Fibroblast of mammary gland (primary cell): ENCODE measurements around the gene MUC12.
"Not testable (repeated sequence)": the region's sequence is repeated elsewhere in the genome, so short reads cannot be mapped to it uniquely, and the experiment has no call there.

Experiments used
- DNase-seq: peaks from one replicate; pipeline ENCODE4 v3.0.0-alpha.2; 2010; ENCODE audit warnings: low read depth
- H3K4me3 ChIP-seq: 2 replicates; pipeline ENCODE4 v1.5.1; 2011; ENCODE audit warnings: low read depth, mild to moderate bottlenecking, low read length, moderate library complexity; ENCODE audit not compliant: control insufficient read depth
- TF ChIP-seq, protein P1 (sequence below): conservative IDR thresholded peaks from 2 replicates; pipeline ENCODE4 v1.5.1; 2011; ENCODE audit warnings: low read depth, low read length, inconsistent platforms; ENCODE audit not compliant: control insufficient read depth, insufficient read depth

MUC12 gene

DNA sequence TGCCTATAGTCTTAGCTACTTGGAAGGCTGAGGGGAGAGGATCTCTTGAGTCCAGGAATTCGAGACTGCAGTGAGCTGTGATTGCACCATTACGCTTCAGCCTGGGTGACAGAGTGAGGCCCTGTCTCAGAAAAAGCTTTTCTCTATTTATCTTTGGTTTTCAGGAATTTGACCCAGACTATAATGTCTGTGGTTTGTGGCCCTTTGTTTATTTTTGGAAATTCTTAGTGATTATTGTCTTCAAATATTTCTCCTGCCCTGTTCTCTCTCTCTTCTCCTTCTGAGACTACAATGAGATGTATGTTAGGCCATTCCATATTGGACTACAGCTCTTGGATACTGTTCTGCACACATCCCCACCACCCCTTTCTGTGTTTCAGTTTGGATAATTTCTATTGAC, 4.7 kb downstream of the MUC12 start:
- no peak for DNase-seq
- TF ChIP-seq, protein P1, sequence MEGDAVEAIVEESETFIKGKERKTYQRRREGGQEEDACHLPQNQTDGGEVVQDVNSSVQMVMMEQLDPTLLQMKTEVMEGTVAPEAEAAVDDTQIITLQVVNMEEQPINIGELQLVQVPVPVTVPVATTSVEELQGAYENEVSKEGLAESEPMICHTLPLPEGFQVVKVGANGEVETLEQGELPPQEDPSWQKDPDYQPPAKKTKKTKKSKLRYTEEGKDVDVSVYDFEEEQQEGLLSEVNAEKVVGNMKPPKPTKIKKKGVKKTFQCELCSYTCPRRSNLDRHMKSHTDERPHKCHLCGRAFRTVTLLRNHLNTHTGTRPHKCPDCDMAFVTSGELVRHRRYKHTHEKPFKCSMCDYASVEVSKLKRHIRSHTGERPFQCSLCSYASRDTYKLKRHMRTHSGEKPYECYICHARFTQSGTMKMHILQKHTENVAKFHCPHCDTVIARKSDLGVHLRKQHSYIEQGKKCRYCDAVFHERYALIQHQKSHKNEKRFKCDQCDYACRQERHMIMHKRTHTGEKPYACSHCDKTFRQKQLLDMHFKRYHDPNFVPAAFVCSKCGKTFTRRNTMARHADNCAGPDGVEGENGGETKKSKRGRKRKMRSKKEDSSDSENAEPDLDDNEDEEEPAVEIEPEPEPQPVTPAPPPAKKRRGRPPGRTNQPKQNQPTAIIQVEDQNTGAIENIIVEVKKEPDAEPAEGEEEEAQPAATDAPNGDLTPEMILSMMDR: no peak
- H3K4me3 ChIP-seq: no peak overlapping the region

DNA sequence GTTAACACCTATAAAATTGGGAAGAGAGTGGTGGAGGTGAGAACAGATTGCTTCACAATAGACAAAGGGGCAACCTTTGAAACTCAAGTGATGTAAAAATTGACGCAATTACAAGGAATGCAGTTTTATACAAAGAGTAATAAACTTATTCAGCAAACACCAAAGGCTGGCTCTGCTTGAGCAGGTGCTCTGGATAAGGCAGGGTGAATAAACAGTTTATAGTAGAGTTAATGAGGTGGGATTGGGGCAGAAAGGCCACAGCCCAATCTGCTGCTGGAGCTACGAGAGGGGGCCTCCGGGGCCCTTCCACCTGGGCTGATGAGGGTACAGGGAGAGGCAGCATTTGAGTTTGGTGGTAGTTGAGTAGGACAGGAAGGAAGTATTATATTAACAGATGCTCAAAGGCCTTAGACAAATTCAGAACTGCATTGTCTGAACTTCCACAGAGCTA, 6.0 kb downstream of the MUC12 start:
- H3K4me3 ChIP-seq: no peak overlapping the region
- TF ChIP-seq, protein P1: no peak
- DNase-seq: no peak

GRCh38 chr7:100978300-100978699, 8.9 kb downstream of the MUC12 start:
- TF ChIP-seq, protein P1: no peak
- H3K4me3 ChIP-seq: no peak overlapping the region
- no peak for DNase-seq

GRCh38 chr7:100983451-100984187, 14.3 kb downstream of the MUC12 start:
- DNase-seq: peak; percentile 40
- H3K4me3 ChIP-seq: no peak overlapping the region
- TF ChIP-seq, protein P1: no peak

GRCh38 chr7:100984241-100984918, 15.0 kb downstream of the MUC12 start:
- not testable (repeated sequence) for H3K4me3 ChIP-seq, DNase-seq

DNA sequence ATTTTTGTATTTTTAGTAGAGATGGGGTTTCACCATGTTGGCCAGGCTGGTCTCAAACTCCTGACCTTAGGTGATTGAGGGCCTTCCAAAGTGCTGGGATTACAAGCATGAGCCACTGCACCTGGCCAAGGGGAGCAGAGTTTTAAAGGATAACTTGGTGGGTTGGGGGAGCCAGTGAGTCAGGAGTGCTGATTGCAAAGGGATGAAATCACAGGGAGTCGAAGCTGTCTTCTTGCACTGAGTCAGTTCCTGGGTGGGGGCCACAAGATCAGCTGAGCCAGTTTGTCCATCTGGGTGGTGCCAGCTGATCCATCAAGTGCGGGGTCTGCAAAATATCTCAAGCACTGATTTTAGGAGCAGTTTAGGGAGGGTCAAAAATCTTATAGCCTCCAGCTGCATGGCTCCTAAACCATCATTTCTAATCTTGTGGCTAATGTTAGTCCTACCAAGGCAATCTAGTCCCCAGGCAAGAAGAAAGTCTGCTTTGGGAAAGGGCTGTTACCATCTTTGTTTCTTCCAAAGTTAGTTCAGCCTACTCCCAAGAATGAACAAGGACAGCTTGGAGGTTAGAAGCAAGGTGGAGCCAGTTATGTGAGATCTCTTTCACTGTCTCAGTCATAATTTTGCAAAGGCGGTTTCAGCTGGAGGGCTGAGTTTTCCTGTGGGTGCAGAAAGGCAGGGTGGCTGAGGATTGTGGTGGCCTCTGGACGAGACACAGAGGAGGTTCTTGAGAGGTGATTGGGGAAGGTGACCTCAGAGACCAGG, 15.8 kb downstream of the MUC12 start:
- not testable (repeated sequence) for DNase-seq, H3K4me3 ChIP-seq

DNA sequence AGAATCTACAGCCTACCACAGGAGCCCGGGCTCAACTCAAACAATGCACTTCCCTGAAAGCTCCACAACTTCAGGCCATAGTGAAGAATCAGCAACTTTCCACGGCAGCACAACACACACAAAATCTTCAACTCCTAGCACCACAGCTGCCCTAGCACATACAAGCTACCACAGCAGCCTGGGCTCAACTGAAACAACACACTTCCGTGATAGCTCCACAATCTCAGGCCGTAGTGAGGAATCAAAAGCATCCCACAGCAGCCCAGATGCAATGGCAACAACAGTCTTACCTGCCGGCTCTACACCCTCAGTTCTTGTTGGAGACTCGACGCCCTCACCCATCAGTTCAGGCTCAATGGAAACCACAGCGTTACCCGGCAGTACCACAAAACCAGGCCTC, 22.3 kb downstream of the MUC12 start:
- DNase-seq: no peak
- TF ChIP-seq, protein P1: no peak
- no peak overlapping the region for H3K4me3 ChIP-seq

- not testable (repeated sequence) for H3K4me3 ChIP-seq, DNase-seq
Observed at GRCh38 chr7:100992280-100992679, 22.9 kb downstream of the MUC12 start.

GRCh38 chr7:100994671-100995070, 25.3 kb downstream of the MUC12 start:
- H3K4me3 ChIP-seq, DNase-seq: not testable (repeated sequence)

DNA sequence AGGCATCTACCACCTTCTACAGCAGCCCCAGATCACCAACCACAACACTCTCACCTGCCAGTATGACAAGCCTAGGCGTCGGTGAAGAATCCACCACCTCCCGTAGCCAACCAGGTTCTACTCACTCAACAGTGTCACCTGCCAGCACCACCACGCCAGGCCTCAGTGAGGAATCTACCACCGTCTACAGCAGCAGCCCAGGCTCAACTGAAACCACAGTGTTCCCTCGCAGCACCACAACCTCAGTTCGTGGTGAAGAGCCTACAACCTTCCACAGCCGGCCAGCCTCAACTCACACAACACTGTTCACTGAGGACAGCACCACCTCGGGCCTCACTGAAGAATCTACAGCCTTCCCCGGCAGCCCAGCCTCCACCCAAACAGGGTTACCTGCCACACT, 29.2 kb downstream of the MUC12 start:
- not testable (repeated sequence) for H3K4me3 ChIP-seq, DNase-seq

- H3K4me3 ChIP-seq, DNase-seq: not testable (repeated sequence)
Observed at GRCh38 chr7:100999334-100999733, 30.0 kb downstream of the MUC12 start.

GRCh38 chr7:101000025-101000424, 30.7 kb downstream of the MUC12 start:
- H3K4me3 ChIP-seq, DNase-seq: not testable (repeated sequence)
